Right cardiac atrium (tissue), 5 donors: Measurements from ENCODE around the gene ADAMTS5. TPM values are rescaled to one million over a fixed set of nuclear protein-coding genes. Genes with fewer than 3 reads are reported as not detected.
A peak's percentile ranks its signal among the peaks of the same experiment; 100 is the strongest.

Experiments used
- ATAC-seq, 2 donors: fragments of 200-7000 bp; cut with Tn5 transposase; one replicate each; pipeline versions ENCODE4 v1.8.0 to v1.9.1; 2020; ENCODE audit warnings: moderate library complexity in 2 of 2, mild to moderate bottlenecking in 1 of 2
- DNase-seq, 3 donors: peaks; one replicate each; pipeline ENCODE4 v3.0.0-alpha.2; 2020
- H3K27ac ChIP-seq: one replicate; pipeline ENCODE4 v1.5.1; 2013; ENCODE audit warnings: mild to moderate bottlenecking, low read length, control low read depth, moderate library complexity
- H3K27me3 ChIP-seq: one replicate; pipeline ENCODE4 v1.6.1; 2013; ENCODE audit not compliant: control insufficient read depth, insufficient read depth
- H3K4me1 ChIP-seq: one replicate; pipeline ENCODE4 v1.6.1; 2013; ENCODE audit warnings: low read length; ENCODE audit not compliant: control insufficient read depth, insufficient read depth
- H3K4me3 ChIP-seq: one replicate; pipeline ENCODE4 v1.5.1; 2013; ENCODE audit warnings: low read length, control low read depth
- H3K9me3 ChIP-seq: one replicate; pipeline ENCODE4 v1.6.1; 2013; ENCODE audit warnings: low read length; ENCODE audit not compliant: control insufficient read depth
- WGBS: extraction: QIAGEN DNeasy Blood & Tissue Kit; methylation state at CpG from one replicate; pipeline ENCODE4 v1.1.7; 2013; 5-methylcytosine and 5-hydroxymethylcytosine counted together
- intact Hi-C, 4 donors: fragments of 100-400 bp; cut with DNase I; formaldehyde crosslinking; loops; one replicate each; pipeline versions ENCODE4 v1.11.0 to v1.14.0; 2022 to 2023
- microRNA-seq, 2 donors: library from miRNA; unstranded; fragments of <30 nt; microRNA quantifications; one replicate each; pipeline ENCODE4 v1.2.0, GENCODE V29; 2020 to 2021
- polyA plus RNA-seq: library from polyadenylated mRNA; stranded (reverse); fragments of 200-250 nt; gene quantifications from one replicate; pipeline ENCODE4 v1.2.3, GENCODE V29; 2013
- total RNA-seq, 4 donors: library from RNA; stranded (reverse); fragmentation: NEBNext Ultra II Directional; extraction: Animal tissue kit (Norgen Biotek cat#: 25700); gene quantifications; one replicate each; pipeline ENCODE4 v1.2.1, GENCODE V29; 2021
- donor health status: healthy with polysubstance abuse.
- donor health status: DM: no; HTN: yes; CAD: no.
- donor health status: DM: no; HTN: no; CAD: no.
- donor health status: DM: no; HTN: yes; CAD: no; lungs with severe emphysema.
- donor health status: DM: yes; HTN: yes; CAD: no.

Gene ADAMTS5
- total and polyA plus RNA-seq, 5 donors: 1.3 to 4.8 (median 2.6) TPM

DNA sequence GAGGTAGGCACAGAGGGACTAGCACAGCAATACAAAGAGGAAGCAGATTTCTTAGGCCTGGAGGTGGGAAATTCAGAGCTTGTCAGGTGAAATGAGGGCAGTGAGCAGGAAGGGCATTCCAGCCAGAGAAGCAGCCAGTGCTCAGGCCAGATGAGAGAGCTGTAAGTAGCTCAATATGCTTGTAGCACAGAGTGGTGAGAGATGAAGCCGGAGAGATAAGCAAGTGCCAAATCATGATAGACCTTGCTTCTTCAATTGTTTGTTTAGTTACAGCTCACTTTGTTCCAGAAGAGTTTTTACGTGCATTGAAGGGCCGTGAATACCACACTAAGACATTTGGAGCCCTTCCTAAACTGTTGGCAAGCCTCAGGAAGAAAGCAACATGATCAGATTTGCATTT lies 79.6 kb downstream of the ADAMTS5 start:
- WGBS: 44% methylated on average over 3 of the region's 3 CpGs
- DNase-seq (no peak), ATAC-seq (peak in 1 of 2 donors; percentile 40)
- Histone ChIP-seq H3K27me3 (no peaks in the 10 kb centered on the region), H3K4me1 (peaks cover 1% of the 10 kb centered on the region), H3K27ac (no peak overlapping the region), H3K4me3 (no peak overlapping the region), H3K9me3 (no peaks in the 10 kb centered on the region)
- intact Hi-C loops: no loop called here

DNA sequence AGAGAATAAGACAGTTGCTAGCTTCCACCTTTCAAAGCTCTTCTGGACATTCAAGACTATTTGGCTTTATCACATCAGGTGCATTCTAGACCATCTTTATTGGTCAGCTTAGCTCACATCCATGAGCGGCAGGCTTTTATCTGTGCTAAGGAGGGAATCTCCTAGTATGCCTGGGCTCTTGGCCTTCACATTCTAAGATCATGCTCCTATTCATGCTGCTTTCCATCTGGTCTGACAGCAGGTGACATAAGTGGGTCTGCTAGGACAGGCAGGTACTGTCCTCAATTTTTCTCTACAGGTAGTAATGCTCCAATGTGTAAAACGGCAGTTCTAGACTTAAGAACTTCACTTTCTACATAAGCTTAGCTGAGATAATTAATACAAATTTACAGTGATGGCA lies 82.5 kb downstream of the ADAMTS5 start:
- Histone ChIP-seq H3K27ac (no peak overlapping the region), H3K27me3 (no peaks in the 10 kb centered on the region), H3K4me3 (no peak overlapping the region), H3K4me1 (peaks cover 1% of the 10 kb centered on the region), H3K9me3 (no peaks in the 10 kb centered on the region)
- DNase-seq (no peak), ATAC-seq (no peak)
- intact Hi-C loops: no loop called here
- WGBS: 97% methylated on average over 2 of the region's 2 CpGs

DNA sequence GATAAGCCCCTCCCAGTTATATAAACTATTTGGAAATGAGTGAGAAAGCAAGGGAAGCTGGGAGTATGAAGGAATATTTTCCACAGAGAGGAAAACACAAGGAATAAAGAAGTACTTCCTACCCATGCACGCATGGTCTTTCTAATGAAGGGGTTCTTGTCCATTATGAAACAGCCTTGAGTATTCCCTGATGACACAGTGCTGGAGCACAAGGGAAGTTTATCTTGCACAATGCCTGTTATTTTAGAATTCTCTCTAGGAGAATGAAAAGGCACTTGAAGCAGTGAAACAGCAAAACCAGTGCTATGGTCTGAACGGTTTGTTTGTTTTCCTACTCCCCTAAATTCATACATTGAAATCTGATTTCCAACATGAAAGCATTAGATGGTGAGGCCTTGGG lies 83.1 kb downstream of the ADAMTS5 start:
- no peaks in the 10 kb centered on the region for H3K27me3 ChIP-seq
- no peak overlapping the region for H3K27ac ChIP-seq
- H3K4me3 ChIP-seq: no peak overlapping the region
- DNase-seq (no peak), ATAC-seq (peak; percentile 61 to 67)
- WGBS: 58% methylated on average over 2 of the region's 2 CpGs
- peaks cover 1% of the 10 kb centered on the region for H3K4me1 ChIP-seq
- intact Hi-C loops: no loop called here
- no peaks in the 10 kb centered on the region for H3K9me3 ChIP-seq

DNA sequence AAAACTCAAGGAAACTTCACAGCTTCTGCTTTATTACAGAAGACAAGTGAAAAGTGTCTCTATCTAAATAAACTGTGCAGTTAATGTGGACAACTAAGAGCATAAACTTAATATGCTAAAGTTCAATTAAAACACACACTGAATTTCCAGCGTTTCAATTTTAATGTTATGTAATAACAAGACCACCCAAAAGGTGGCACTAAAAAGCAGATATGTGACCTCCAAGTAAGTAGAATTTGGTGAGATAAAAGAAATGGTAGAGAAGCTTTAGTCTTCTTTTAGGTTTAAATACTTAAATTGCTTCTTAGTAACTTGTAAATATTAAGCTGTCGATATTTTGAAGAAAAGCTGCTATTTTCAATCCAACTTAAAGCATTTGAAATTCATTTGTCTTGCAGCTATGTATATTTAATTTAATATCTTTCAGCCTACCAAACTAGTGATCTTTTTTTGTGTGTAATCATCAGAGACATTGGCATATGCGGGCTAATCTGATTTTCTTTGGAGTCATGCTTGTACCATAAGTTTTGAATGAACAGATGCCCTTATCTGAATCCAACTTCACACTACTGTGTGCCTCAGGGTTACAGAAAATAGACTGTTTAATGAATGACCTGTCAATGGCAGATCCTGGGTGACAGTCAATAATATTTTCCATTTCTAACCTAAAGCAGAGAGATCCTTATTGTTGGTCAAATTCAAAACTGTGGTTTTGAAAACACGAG lies 85.2 kb downstream of the ADAMTS5 start:
- WGBS: 50% methylated on average over 4 of the region's 4 CpGs
- Histone ChIP-seq H3K4me3 (no peak overlapping the region), H3K27me3 (no peaks in the 10 kb centered on the region), H3K27ac (no peak overlapping the region), H3K4me1 (peaks cover 1% of the 10 kb centered on the region), H3K9me3 (no peaks in the 10 kb centered on the region)
- intact Hi-C loops: no loop called here
- DNase-seq (no peak), ATAC-seq (no peak)

DNA sequence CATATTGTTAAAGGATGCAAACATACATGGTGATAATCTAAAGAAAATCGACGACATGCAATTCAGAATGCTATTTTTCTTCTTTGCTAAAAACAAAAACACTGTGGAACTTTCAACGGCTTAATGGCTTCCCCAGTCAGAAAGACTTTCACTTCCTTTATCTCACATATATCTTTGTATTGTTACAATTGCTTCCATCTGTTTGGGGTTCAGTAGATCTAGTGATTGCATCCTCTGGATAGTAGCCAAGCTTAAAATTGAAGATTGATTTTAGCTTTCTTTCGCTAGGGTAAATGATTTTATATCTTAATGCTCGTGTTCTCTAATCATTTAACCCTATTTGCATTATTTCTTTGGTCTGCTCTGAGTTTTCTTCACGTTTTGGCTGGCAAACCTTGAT lies 89.9 kb downstream of the ADAMTS5 start:
- ATAC-seq: no peak
- intact Hi-C loops: no loop called here
- Histone ChIP-seq H3K27me3 (no peaks in the 10 kb centered on the region), H3K9me3 (peaks cover 1% of the 10 kb centered on the region), H3K4me1 (no peaks in the 10 kb centered on the region), H3K27ac (no peak overlapping the region), H3K4me3 (no peak overlapping the region)
- no peak for DNase-seq
- 71% methylated on average over 6 of the region's 6 CpGs for WGBS

DNA sequence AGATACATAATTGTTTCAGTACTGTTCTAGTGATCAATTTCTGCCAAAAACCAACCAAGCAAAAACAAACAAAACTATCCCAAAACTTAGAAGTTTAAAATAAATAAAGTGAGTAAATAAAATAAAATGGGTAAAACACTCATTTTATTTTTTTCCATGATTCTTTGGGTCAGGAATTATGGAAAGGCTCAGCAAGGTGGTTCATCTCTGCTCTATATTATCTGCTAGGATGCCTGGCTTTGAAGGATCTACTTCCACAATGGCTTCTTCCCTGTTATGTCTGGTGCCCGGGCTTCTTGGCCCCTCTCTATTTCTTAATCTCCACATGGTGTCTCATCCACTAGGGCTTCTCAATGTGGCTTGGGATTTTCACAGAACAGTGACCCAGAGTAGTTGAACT lies 92.5 kb downstream of the ADAMTS5 start:
- 98% methylated on average over 1 of the region's 1 CpG for WGBS
- intact Hi-C loops: no loop called here

More for the DNA sequence above, 92.5 kb downstream of the ADAMTS5 start:
- Histone ChIP-seq H3K27ac (no peak overlapping the region), H3K4me3 (no peak overlapping the region), H3K27me3 (no peaks in the 10 kb centered on the region), H3K4me1 (no peaks in the 10 kb centered on the region), H3K9me3 (peaks cover 1% of the 10 kb centered on the region)
- ATAC-seq (no peak), DNase-seq (no peak)

Small RNA genes lying within 50 kb of the gene (microRNA-seq; reads per million reads assigned to microRNA genes)
- gene MIR4759: 0 reads per million in 2 donors

Other genes with a start within 250 kb of the ADAMTS5 start
- gene ADAMTS1, start 121.7 kb downstream of the ADAMTS5 start, total RNA-seq: 100 to 1,000 TPM in 1 of 4 donors, 10 to 100 TPM in 3; 52.3 to 142 (median 73.8) TPM
- gene ADAMTS1, start 121.7 kb downstream of the ADAMTS5 start, polyA plus RNA-seq: 88.4 TPM